Activated T-cell treated with anti-CD3 and anti-CD28 coated beads, Interleukin-2, amount 50 U/mL, for 72 hours (primary cell): ENCODE data around the gene CAPN3. TPM values are rescaled to one million over a fixed set of nuclear protein-coding genes. Genes with fewer than 3 reads are reported as not detected.

Experiments used
- ATAC-seq, 2 donors: fragments of 150-1000 bp; cut with Tn5 transposase; replicated peaks in 1 of 2; 2 replicates each; pipeline ENCODE4 v1.10.0; 2021; ENCODE audit warnings: moderate library complexity in 2 of 2, mild to moderate bottlenecking in 1 of 2
- DNase-seq, 2 donors: peaks; one replicate each; pipeline ENCODE4 v3.0.0; 2021 to 2022; ENCODE audit warnings: mixed read lengths in 1 of 2
- H3K27ac Mint-ChIP-seq: one replicate; pipeline ENCODE4 v1.8.0; 2022; ENCODE audit warnings: mild to moderate bottlenecking, moderate library complexity, mixed read lengths
- H3K27me3 Mint-ChIP-seq: one replicate; pipeline ENCODE4 v1.8.0; 2022; ENCODE audit warnings: low read depth, mixed read lengths
- H3K36me3 Mint-ChIP-seq, 2 donors: one replicate each; pipeline ENCODE4 v1.8.0; 2022; ENCODE audit warnings: mixed read lengths in 2 of 2, mild to moderate bottlenecking in 1 of 2; ENCODE audit not compliant: insufficient read depth in 2 of 2
- H3K4me1 Mint-ChIP-seq: one replicate; pipeline ENCODE4 v1.8.0; 2022; ENCODE audit warnings: low read depth, mixed read lengths
- H3K4me3 Mint-ChIP-seq, 2 donors: one replicate each; pipeline ENCODE4 v1.8.0; 2022; ENCODE audit warnings: mild to moderate bottlenecking in 2 of 2, mixed read lengths in 2 of 2, moderate library complexity in 2 of 2
- H3K9me3 Mint-ChIP-seq, 2 donors: one replicate each; pipeline ENCODE4 v1.8.0; 2022; ENCODE audit warnings: mixed read lengths in 2 of 2
- total RNA-seq, 2 donors: library from RNA; stranded (reverse); gene quantifications; one replicate each; pipeline ENCODE4 v1.2.3, GENCODE V29; 2022

The CAPN3 gene
- total RNA-seq, 2 donors from 2014 or later: 9.0 to 9.2 TPM

DNA sequence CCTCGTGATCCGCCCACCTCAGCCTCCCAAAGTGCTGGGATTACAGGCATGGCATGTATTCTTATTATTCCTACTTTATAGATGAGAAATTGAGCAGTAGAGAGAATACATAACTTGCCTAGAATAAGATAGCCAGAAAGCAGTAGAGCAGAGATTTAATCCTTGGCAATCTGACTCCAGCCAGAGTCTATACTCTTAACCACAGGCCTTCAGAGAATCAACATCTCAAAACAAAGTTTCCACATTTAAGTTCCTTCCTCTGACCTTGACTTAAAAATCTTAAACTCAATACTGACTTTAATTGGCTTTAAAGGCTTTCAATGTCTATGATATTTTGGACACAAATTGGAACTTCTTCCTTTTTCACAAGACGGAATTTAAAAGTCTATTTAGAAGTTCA, 94.5 kb downstream of the CAPN3 start:
- no peak overlapping the region for H3K4me3 Mint-ChIP-seq
- H3K36me3 Mint-ChIP-seq: peaks cover 8 to 17% of the 10 kb centered on the region in 2 donors
- no peak for ATAC-seq
- peaks cover 13% of the 10 kb centered on the region for H3K4me1 Mint-ChIP-seq
- H3K27me3 Mint-ChIP-seq: no peaks in the 10 kb centered on the region
- DNase-seq: no peak
- no peaks in the 10 kb centered on the region for H3K9me3 Mint-ChIP-seq
- no peak overlapping the region for H3K27ac Mint-ChIP-seq

DNA sequence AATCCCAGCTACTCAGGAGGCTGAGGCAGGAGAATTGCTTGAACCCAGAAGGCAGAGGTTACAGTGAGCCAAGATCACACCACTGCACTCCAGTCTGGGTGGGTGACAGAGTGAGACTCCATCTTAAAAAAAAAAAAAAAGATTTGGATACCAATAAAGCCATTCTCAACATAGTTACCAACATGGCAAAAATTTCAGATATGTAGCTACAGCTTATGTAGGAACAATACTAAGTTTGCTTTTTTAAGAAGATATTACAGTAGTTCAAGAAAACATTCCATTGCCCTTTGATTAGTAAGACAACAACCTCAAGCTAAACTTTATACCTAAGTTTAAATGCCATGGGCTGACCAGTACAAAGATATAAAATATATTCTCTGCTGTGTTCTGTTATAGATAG, 97.2 kb downstream of the CAPN3 start:
- Mint-ChIP-seq H3K27ac (no peak overlapping the region), H3K36me3 (peaks cover 3 to 7% of the 10 kb centered on the region in 2 donors), H3K4me3 (no peak overlapping the region), H3K4me1 (peaks cover 17% of the 10 kb centered on the region), H3K9me3 (no peaks in the 10 kb centered on the region), H3K27me3 (no peaks in the 10 kb centered on the region)
- ATAC-seq: no peak
- no peak for DNase-seq

DNA sequence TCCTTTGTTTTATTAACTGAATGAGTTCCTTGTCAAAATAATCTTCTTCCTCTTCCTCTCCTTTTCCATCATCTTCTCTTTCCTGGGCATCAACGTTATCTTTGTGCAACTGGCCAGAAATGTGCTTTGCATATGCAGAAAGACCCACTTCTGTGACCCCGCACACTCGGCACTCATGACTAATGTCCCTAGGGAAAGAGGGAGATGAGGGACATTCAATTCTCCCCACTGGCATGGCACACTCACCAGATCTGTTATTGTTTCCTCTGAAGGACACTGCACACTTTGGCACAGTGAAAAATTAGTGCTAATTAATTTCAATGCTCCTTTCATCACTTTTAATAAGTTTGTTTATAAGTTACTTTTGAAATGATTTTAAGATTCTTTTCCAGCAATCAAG, 97.7 kb downstream of the CAPN3 start:
- ATAC-seq (no peak), DNase-seq (no peak)
- peaks cover 0 to 4% of the 10 kb centered on the region in 2 donors for H3K36me3 Mint-ChIP-seq
- no peaks in the 10 kb centered on the region for H3K27me3 Mint-ChIP-seq
- H3K27ac Mint-ChIP-seq: peak overlapping the region; percentile 6
- H3K9me3 Mint-ChIP-seq: no peaks in the 10 kb centered on the region
- H3K4me3 Mint-ChIP-seq: no peak overlapping the region
- H3K4me1 Mint-ChIP-seq: peaks cover 17% of the 10 kb centered on the region

DNA sequence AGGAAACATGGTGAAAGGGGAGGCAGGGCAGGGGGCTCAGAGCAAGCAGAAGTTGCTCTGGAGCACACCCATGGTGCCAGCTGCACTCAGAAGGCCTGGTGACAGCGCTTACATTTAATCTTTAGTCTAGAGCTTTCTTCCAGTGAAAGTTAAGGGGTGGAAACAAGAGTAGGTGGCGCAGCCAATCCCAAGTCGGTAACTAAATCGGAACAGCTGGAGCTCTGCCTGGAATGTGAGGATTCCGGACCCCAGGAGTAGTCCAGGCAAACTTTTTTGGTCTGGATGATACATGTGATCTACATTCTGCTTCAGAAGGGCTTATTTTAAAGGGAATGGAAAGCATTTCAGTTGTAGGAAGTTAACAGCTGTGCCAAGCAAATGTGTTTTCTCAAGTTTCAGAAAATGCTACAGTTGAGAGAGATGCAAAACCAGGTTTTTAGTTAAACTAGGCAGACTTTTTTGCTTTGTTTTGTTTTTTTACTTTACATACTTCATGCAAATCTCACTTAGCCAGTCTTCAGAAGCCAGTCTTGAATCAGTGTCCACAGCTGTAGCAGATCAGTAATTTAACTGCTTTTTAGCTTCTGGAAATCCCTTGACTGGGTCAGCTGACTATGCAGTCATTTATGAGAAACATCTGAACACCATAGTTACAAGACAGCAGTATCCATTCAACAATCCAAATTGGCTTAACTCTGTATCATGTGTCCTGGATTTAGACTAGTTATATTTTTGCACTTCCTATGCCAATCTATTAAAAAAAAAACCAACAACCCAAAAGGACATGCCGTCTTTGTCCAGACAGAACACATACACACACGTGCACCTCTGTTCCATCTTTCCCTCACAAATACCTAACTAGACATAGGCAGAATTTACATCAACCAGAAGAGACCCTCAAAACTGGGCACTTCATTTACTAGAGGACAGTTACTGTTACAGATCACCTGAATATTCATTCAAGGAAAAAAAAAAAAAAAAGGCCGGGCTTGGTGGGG, 98.4 kb downstream of the CAPN3 start:
- Mint-ChIP-seq H3K27me3 (no peaks in the 10 kb centered on the region), H3K9me3 (no peaks in the 10 kb centered on the region), H3K27ac (peak overlapping the region; percentile 61), H3K36me3 (peaks cover 0 to 4% of the 10 kb centered on the region in 2 donors), H3K4me1 (peaks cover 17% of the 10 kb centered on the region), H3K4me3 (no peak overlapping the region)
- ATAC-seq (no peak), DNase-seq (no peak)

- H3K4me3 Mint-ChIP-seq: no peak overlapping the region
- H3K27me3 Mint-ChIP-seq: no peaks in the 10 kb centered on the region
- H3K36me3 Mint-ChIP-seq: peaks cover 0 to 4% of the 10 kb centered on the region in 2 donors
- H3K27ac Mint-ChIP-seq: no peak overlapping the region
- DNase-seq (no peak), ATAC-seq (no peak)
- peaks cover 17% of the 10 kb centered on the region for H3K4me1 Mint-ChIP-seq
- H3K9me3 Mint-ChIP-seq: no peaks in the 10 kb centered on the region
Observed at GRCh38 chr15:42461261-42461660, 102.0 kb downstream of the CAPN3 start.

Other genes starting within 250 kb of the CAPN3 start
- under 1 TPM in 1 of 2 donors, not detected in 1; 0.07 TPM for gene PLA2G4F, start 202.9 kb upstream of the CAPN3 start, total RNA-seq
- gene VPS39, start 151.2 kb upstream of the CAPN3 start, total RNA-seq: 10 to 100 TPM; 79.8 to 95.3 TPM
- gene GANC, start 86.3 kb upstream of the CAPN3 start, total RNA-seq: 10 to 100 TPM; 27.3 to 34.1 TPM
- 10 to 100 TPM; 40.6 to 42.5 TPM for gene TMEM87A, start 86.1 kb upstream of the CAPN3 start, total RNA-seq
- gene ZNF106, start 131.6 kb downstream of the CAPN3 start, total RNA-seq: 10 to 100 TPM; 51.1 to 66.2 TPM
- gene SNAP23, start 136.1 kb downstream of the CAPN3 start, total RNA-seq: 10 to 100 TPM; 72.0 to 79.7 TPM
- gene LRRC57, start 189.3 kb downstream of the CAPN3 start, total RNA-seq: 10 to 100 TPM; 26.2 to 29.3 TPM
- gene HAUS2, start 189.3 kb downstream of the CAPN3 start, total RNA-seq: 10 to 100 TPM; 32.1 to 43.6 TPM
- gene STARD9, start 216.1 kb downstream of the CAPN3 start, total RNA-seq: 1 to 10 TPM; 5.1 to 6.3 TPM